Epithelial cell of proximal tubule (primary cell): ENCODE data around the gene RSPH3. TPM values are rescaled to one million over a fixed set of nuclear protein-coding genes. Genes with fewer than 3 reads are reported as not detected.

Source experiments
- DNase-seq: peaks from one replicate; pipeline ENCODE4 v3.0.0-alpha.2; 2011; ENCODE audit warnings: low read depth
- H3K4me3 ChIP-seq: 2 replicates; pipeline ENCODE4 v1.5.1; 2011; ENCODE audit warnings: low read depth, mild to moderate bottlenecking, low read length
- total RNA-seq: library from RNA; depleted of rRNA; stranded (reverse); fragments of >200 nt; gene quantifications from 2 replicates; pipeline ENCODE4 v1.2.3, GENCODE V29; 2015
- TF ChIP-seq, protein P1 (sequence below): conservative IDR thresholded peaks from 2 replicates; pipeline ENCODE4 v1.5.1; 2012; ENCODE audit warnings: low read depth, mild to moderate bottlenecking, low read length

RSPH3 gene
- total RNA-seq, 1 donor from 2014 or later, result 5.2 TPM

DNA sequence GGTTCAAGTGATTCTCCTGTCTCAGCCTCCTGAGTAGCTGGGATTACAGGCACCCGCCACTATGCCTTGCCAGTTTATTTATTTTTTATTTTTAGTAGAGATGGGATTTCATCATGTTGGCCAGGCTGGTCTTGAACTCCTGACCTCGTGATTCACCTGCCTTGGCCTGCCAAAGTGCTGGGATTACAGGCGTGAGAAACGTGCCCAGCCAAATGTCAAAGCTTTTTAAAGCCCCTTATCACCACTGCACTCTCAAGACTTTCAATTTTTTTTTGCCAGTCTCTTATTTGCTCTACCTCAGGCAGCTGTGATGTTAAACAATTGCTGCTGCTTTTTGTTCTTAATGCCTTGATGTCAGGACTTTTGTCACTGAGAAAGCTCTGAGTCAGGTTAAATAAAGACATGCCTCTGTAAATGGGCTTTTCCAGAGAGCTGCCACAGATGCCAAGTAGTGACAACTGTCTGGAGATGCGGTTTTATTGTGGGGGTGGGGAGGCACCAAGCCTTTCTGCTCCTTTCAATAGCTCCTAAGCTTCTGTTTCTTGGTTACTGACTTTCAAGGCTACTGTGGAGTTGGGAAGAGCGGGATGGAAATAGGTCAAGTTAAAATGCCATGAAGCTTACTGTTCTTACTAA, 29.2 kb downstream of the RSPH3 start:
- no peak for DNase-seq
- TF ChIP-seq, protein P1, sequence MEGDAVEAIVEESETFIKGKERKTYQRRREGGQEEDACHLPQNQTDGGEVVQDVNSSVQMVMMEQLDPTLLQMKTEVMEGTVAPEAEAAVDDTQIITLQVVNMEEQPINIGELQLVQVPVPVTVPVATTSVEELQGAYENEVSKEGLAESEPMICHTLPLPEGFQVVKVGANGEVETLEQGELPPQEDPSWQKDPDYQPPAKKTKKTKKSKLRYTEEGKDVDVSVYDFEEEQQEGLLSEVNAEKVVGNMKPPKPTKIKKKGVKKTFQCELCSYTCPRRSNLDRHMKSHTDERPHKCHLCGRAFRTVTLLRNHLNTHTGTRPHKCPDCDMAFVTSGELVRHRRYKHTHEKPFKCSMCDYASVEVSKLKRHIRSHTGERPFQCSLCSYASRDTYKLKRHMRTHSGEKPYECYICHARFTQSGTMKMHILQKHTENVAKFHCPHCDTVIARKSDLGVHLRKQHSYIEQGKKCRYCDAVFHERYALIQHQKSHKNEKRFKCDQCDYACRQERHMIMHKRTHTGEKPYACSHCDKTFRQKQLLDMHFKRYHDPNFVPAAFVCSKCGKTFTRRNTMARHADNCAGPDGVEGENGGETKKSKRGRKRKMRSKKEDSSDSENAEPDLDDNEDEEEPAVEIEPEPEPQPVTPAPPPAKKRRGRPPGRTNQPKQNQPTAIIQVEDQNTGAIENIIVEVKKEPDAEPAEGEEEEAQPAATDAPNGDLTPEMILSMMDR, result no peak
- no peak overlapping the region for H3K4me3 ChIP-seq

DNA sequence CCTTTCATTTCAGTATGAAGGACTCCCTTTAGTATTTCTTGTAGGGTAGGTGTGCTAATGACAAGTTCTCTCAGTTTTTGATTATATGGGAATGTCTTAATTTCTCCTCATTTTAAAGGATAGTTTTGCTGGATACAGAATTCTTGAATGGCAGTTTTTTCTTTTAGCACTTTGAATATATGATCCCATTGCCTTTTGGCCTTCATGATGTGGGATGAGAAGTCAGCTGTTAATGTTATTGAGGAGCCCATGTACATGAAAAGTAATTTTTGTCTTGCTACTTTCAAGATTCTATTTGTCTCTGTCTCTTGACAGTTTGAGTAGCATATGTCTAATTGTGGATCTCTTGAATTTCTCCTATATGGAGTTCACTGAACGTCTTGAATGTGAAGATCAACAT, 30.9 kb downstream of the RSPH3 start:
- TF ChIP-seq, protein P1, result no peak
- H3K4me3 ChIP-seq, result no peak overlapping the region
- DNase-seq, result no peak

DNA sequence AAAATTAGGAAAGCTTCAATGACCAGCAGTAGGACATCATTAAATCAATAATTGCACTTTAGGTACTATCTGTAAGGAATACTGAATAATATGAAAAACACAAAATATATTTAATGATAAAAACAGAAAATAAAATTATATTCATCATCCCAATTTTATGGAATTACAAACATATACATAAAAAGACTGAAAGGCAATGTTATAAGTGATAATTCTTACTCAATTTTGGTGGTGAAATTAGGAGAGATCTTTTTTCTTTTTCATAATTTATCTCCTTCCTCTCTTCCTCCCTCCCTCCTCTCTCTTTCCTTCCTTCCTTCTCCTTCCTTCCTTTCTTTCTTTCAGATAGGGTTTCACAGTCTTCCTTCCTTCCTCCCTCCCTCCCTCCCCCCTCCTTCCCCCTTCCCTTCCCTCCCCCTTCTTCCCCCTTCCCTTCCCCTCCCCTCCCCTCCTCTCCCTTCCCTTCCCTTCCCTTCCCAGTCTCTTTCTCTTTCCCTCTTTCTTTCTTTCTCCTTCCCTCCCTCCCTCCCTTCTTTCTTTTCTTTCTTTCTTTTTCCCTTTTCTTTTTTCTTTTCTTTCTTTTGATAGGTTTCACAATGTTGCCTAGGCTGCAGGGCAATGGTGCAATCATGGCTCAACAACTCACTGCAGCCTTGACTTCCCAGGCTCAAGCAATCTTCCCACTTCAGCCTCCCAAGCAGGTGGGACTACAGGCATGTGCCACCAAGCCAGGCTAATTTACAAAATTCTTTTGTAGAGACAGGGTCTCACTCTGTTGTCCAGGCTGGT, 36.8 kb downstream of the RSPH3 start:
- TF ChIP-seq, protein P1, result no peak
- no peak for DNase-seq
- H3K4me3 ChIP-seq, result no peak overlapping the region

DNA sequence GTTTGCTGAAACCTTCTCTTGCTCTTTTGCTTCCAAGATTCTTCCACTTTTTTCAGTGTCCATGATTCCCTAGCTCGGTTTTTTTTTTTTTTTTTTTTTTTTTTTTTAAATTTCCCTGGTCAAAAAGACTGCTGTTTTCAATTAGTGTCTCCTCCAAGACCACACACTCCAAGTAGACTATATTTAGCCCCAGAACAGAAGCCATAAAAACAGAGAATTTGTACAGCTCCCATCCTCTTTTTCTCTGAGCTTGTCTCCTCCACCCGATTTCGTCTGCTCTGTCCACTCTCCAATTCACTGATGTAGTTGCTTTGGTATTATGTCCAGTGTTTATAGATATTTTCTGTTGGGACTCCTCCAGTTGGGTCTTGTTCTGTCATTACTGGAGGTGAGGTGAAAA, 37.6 kb downstream of the RSPH3 start:
- no peak overlapping the region for H3K4me3 ChIP-seq
- TF ChIP-seq, protein P1, result no peak

DNA sequence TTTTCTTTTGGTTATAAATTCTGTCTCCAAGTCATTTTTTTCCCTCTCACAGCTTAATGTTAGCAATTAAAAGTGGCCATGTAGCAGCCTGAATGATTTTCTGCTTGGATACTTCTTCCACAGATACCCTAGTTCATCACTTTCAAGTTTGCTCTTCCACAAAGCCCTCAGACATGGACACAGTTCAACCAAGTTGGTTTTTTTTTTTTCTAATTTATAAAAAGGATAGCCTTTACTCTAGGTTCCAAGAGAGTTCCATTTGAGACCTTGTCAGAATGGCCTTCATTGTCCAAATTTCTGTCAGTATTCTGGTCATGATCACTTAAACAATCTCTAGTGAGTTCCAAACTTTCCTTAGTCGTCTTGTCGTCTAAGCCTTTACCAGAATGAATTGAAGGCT, 40.0 kb downstream of the RSPH3 start:
- DNase-seq, result no peak
- TF ChIP-seq, protein P1, result no peak
- no peak overlapping the region for H3K4me3 ChIP-seq

More for the DNA sequence above, 37.6 kb downstream of the RSPH3 start:
- no peak for DNase-seq

DNA sequence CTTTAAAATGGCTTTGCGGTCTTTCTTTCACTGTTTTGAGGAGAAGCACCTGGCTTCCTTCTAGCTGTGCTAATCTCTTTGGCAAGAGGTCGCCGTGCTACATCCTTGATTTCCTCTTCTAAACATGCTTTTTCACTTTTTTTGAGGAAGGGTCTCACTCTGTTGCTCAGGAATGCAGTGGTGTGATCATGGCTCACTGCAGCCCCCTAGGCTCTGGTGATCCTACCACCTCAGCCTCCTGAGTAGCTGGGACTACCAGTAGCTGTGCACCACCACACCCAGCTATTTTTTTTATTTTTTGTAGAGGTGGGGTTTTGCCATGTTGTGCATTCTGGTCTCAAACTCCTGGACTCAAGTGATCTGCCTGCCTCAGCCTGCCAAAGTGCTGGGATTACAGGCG, 40.5 kb downstream of the RSPH3 start:
- TF ChIP-seq, protein P1, result no peak

More for the DNA sequence above, 40.5 kb downstream of the RSPH3 start:
- H3K4me3 ChIP-seq, result no peak overlapping the region
- DNase-seq, result no peak
